ENCODE measurements around the gene OPRM1. TPM values are rescaled to one million over a fixed set of nuclear protein-coding genes. Genes with fewer than 3 reads are reported as not detected.

Gene OPRM1
- total RNA-seq, 4 donors from 2014 or later, result not detected

GRCh38 chr6:154261688-154262397, 222.8 kb downstream of the OPRM1 start:
- no peak overlapping the region for H3K4me3 ChIP-seq
- H3K9me3 ChIP-seq, result no peaks in the 10 kb centered on the region
- H3K36me3 ChIP-seq, result no peaks in the 10 kb centered on the region
- TF ChIP-seq CTCF (IDR thresholded peaks at IDR 0.05) (no peak), POLR2A (IDR thresholded peaks at IDR 0.05) (no peak)
- no peak overlapping the region for H3K27ac ChIP-seq
- no peaks in the 10 kb centered on the region for H3K4me1 ChIP-seq
- no peak for DNase-seq
- no peaks in the 10 kb centered on the region for H3K27me3 ChIP-seq

GRCh38 chr6:154266560-154267099, 227.6 kb downstream of the OPRM1 start:
- no peak for DNase-seq
- H3K27me3 ChIP-seq, result no peaks in the 10 kb centered on the region
- no peak overlapping the region for H3K27ac ChIP-seq
- H3K36me3 ChIP-seq, result no peaks in the 10 kb centered on the region
- no peaks in the 10 kb centered on the region for H3K9me3 ChIP-seq
- no peak overlapping the region for H3K4me3 ChIP-seq
- no peaks in the 10 kb centered on the region for H3K4me1 ChIP-seq
- TF ChIP-seq CTCF (IDR thresholded peaks at IDR 0.05) (no peak), POLR2A (IDR thresholded peaks at IDR 0.05) (no peak)

- Histone ChIP-seq H3K4me3 (no peak overlapping the region), H3K4me1 (no peaks in the 10 kb centered on the region), H3K27ac (no peak overlapping the region), H3K36me3 (no peaks in the 10 kb centered on the region), H3K27me3 (no peaks in the 10 kb centered on the region), H3K9me3 (no peaks in the 10 kb centered on the region)
- no peak for TF ChIP-seq POLR2A (IDR thresholded peaks at IDR 0.05)
- no peak for TF ChIP-seq CTCF (IDR thresholded peaks at IDR 0.05)
- DNase-seq, result no peak
Observed at GRCh38 chr6:154267508-154268106, 228.6 kb downstream of the OPRM1 start.

DNA sequence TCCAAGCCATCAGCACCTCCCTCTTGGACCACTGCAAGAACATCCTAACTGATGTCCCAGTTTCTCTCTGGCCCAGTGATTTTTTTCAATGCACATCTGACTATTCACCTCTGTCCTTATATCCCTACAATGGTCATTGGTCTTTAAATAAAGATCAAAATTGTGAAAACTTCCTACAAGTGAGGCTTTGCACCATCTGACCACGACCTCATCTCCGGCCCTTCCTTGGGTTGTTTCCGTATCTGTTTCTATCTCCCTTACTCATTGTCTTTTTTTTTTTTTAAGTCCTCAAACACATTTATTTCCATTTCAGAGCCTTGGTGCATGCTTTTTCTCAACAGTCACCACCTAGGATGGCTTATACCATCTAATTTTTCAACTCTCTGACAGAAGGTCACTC, 229.4 kb downstream of the OPRM1 start:
- Histone ChIP-seq H3K4me1 (no peaks in the 10 kb centered on the region), H3K36me3 (no peaks in the 10 kb centered on the region), H3K4me3 (no peak overlapping the region), H3K9me3 (no peaks in the 10 kb centered on the region), H3K27me3 (no peaks in the 10 kb centered on the region), H3K27ac (no peak overlapping the region)
- TF ChIP-seq CTCF (IDR thresholded peaks at IDR 0.05) (no peak), POLR2A (IDR thresholded peaks at IDR 0.05) (no peak)
- DNase-seq, result no peak

GRCh38 chr6:154274168-154274567, 235.1 kb downstream of the OPRM1 start:
- Histone ChIP-seq H3K27ac (no peak overlapping the region), H3K4me1 (no peaks in the 10 kb centered on the region), H3K9me3 (no peaks in the 10 kb centered on the region), H3K4me3 (no peak overlapping the region), H3K27me3 (no peaks in the 10 kb centered on the region), H3K36me3 (no peaks in the 10 kb centered on the region)
- no peak for DNase-seq
- TF ChIP-seq CTCF (IDR thresholded peaks at IDR 0.05), result no peak
- TF ChIP-seq POLR2A (IDR thresholded peaks at IDR 0.05), result no peak

Measured in Peyer's patch (tissue), 4 donors.